Endothelial cell of umbilical vein (primary cell): ENCODE results near the gene SH3BP4. TPM values are rescaled to one million over a fixed set of nuclear protein-coding genes. Genes with fewer than 3 reads are reported as not detected.

ENCODE experiments used
- BruUV-seq: library from RNA; stranded (reverse); fragments of 400-500 nt; replicated peaks from 2 replicates; lab custom pipeline; 2021; lab: Mats Ljungman, UMichigan
- CTCF ChIA-PET: fragments of 300-600, 350-600 bp; sonication (Branson Sonifier 250); formaldehyde crosslinking; loops from one replicate; lab custom pipeline; 2021; ENCODE audit warnings: antibody characterized with exemption, inconsistent platforms; lab: Charles Lee
- POLR2A ChIA-PET: fragments of 300-600, 350-600 bp; sonication (Branson Sonifier 250); formaldehyde crosslinking; loops from one replicate; lab custom pipeline; 2021; ENCODE audit warnings: antibody characterized with exemption, inconsistent platforms; lab: Charles Lee
- DNase-seq: peaks from one replicate; pipeline ENCODE4 v3.0.0-alpha.2; 2011; ENCODE audit warnings: low read depth, low spot score
- FAIRE-seq: peaks from 2 replicates; lab custom pipeline; 2011; peaks lifted over from hg19 to GRCh38; lab: Jason Lieb, UNC
- H2AFZ ChIP-seq: 2 replicates; pipeline ENCODE4 v1.6.0; 2012; ENCODE audit warnings: low read depth, low read length, control low read depth, inconsistent platforms
- H3K27ac ChIP-seq: 2 replicates; pipeline ENCODE4 v1.5.1; 2011; ENCODE audit warnings: low read depth, mild to moderate bottlenecking, control low read depth, low read length, moderate library complexity; ENCODE audit not compliant: insufficient read depth
- H3K27me3 ChIP-seq, 2 experiments: 2 replicates each; pipeline versions ENCODE4 v1.6.0 to v1.6.1; 2011; ENCODE audit warnings: low read length in 2 of 2, mixed read lengths in 1 of 2; ENCODE audit not compliant: control insufficient read depth in 2 of 2, insufficient read depth in 2 of 2
- H3K36me3 ChIP-seq, 2 experiments: 2 replicates in 1 of 2; 3 replicates in 1 of 2; pipeline ENCODE4 v1.5.1; 2011; ENCODE audit warnings: low read length in 2 of 2, mild to moderate bottlenecking in 1 of 2, moderate library complexity in 1 of 2; ENCODE audit not compliant: control insufficient read depth in 2 of 2, insufficient read depth in 2 of 2; ENCODE audit errors: extremely low read depth in 1 of 2
- H3K4me1 ChIP-seq: 3 replicates; pipeline ENCODE4 v1.5.1; 2011; ENCODE audit warnings: mild to moderate bottlenecking, low read length; ENCODE audit not compliant: control insufficient read depth, insufficient read depth; ENCODE audit errors: extremely low read depth
- H3K4me2 ChIP-seq: 2 replicates; pipeline ENCODE4 v1.6.1; 2011; ENCODE audit warnings: low read length, control low read depth, mixed read lengths; ENCODE audit not compliant: insufficient read depth
- H3K4me3 ChIP-seq, 3 experiments: fragments of 200-600 bp in 1 of 3; sonication (generic), shearing (Covaris generic) in 1 of 3; replicated peaks in 1 of 3; 2 replicates each; pipeline ENCODE4 v1.5.1; 2011 to 2016; ENCODE audit warnings: control low read depth in 3 of 3, low read length in 3 of 3, mild to moderate bottlenecking in 2 of 3, inconsistent platforms in 1 of 3, low read depth in 1 of 3, moderate library complexity in 1 of 3; ENCODE audit not compliant: insufficient read depth in 1 of 3
- H3K79me2 ChIP-seq: 2 replicates; pipeline ENCODE4 v1.6.0; 2012; ENCODE audit warnings: low read length, inconsistent platforms; ENCODE audit not compliant: control insufficient read depth, insufficient read depth
- H3K9ac ChIP-seq: replicated peaks from 2 replicates; pipeline ENCODE3; 2011; ENCODE audit warnings: low read length, control low read depth; ENCODE audit not compliant: insufficient read depth; ENCODE audit errors: extremely low read depth
- H3K9me1 ChIP-seq: replicated peaks from 3 replicates; pipeline ENCODE4 v1.6.0; 2011; ENCODE audit warnings: mild to moderate bottlenecking, low read length; ENCODE audit not compliant: control insufficient read depth, insufficient read depth; ENCODE audit errors: extremely low read depth
- H3K9me3 ChIP-seq: replicated peaks from 2 replicates; pipeline ENCODE4 v1.5.1; 2012; ENCODE audit warnings: low read length, inconsistent platforms; ENCODE audit not compliant: control insufficient read depth, insufficient read depth
- H4K20me1 ChIP-seq: replicated peaks from 2 replicates; pipeline ENCODE3; 2011; ENCODE audit warnings: mild to moderate bottlenecking, low read length; ENCODE audit not compliant: control insufficient read depth, insufficient read depth; ENCODE audit errors: extremely low read depth
- CTCF ChIP-seq, 2 donors: IDR thresholded peaks; 1 replicate in 1 of 2; 2 replicates in 1 of 2; pipeline ENCODE4 v1.5.1; 2011; ENCODE audit warnings: low read length in 2 of 2, mild to moderate bottlenecking in 2 of 2, moderate library complexity in 2 of 2, control low read depth in 1 of 2, inconsistent platforms in 1 of 2, low read depth in 1 of 2; ENCODE audit not compliant: insufficient read depth in 1 of 2; ENCODE audit errors: extremely low read depth in 1 of 2
- EZH2 ChIP-seq: IDR thresholded peaks from 2 replicates; pipeline ENCODE4 v1.6.1; 2012; ENCODE audit warnings: borderline replicate concordance, low read depth, mild to moderate bottlenecking, moderate library complexity, low read length, inconsistent platforms; ENCODE audit not compliant: severe bottlenecking
- FOS ChIP-seq: IDR thresholded peaks from 2 replicates; pipeline ENCODE4 v1.6.1; 2011; ENCODE audit warnings: mild to moderate bottlenecking, low read length, moderate library complexity, borderline replicate concordance; ENCODE audit not compliant: insufficient read depth
- GATA2 ChIP-seq: IDR thresholded peaks from 2 replicates; pipeline ENCODE4 v1.7.0; 2011; ENCODE audit warnings: low read depth, mild to moderate bottlenecking, moderate library complexity, mixed read lengths, low read length; ENCODE audit not compliant: insufficient read length, insufficient read depth
- JUN ChIP-seq: IDR thresholded peaks from 2 replicates; pipeline ENCODE4 v1.6.1; 2011; ENCODE audit warnings: borderline replicate concordance, low read depth; ENCODE audit not compliant: insufficient read length, insufficient read depth
- MYC ChIP-seq: IDR thresholded peaks from one replicate; pipeline ENCODE4 v1.6.1; 2011; ENCODE audit warnings: mild to moderate bottlenecking, low read depth, low read length
- POLR2A ChIP-seq: IDR thresholded peaks from 2 replicates; pipeline ENCODE4 v1.6.1; 2012; ENCODE audit warnings: low read depth, mild to moderate bottlenecking, control low read depth, low read length
- POLR2AphosphoS5 ChIP-seq: IDR thresholded peaks from 2 replicates; pipeline ENCODE4 v1.6.1; 2012; ENCODE audit warnings: low read depth, mild to moderate bottlenecking, control low read depth, low read length, moderate library complexity; ENCODE audit not compliant: insufficient read depth
- dilution Hi-C: fragments of 300-500 bp; cut with MboI; formaldehyde crosslinking; loops from one replicate; pipeline ENCODE4 v1.15.0; 2019; ENCODE audit warnings: low sequenced_read_pairs; ENCODE audit not compliant: extremely low pct_ligation_motif_present
- intact Hi-C: fragments of 100-400 bp; cut with micrococcal nuclease; formaldehyde crosslinking; loops from one replicate; pipeline ENCODE4 v1.10.0; 2022
- polyA plus RNA-seq, 4 experiments: library from polyadenylated mRNA; depleted of rRNA in 3 of 4; stranded (reverse) in 3 of 4; unstranded in 1 of 4; fragments of >200 nt; gene quantifications; 2 replicates each; pipeline versions ENCODE4 v1.2.1 to v1.2.3, GENCODE V29; 2011 to 2012; ENCODE audit warnings: missing spikeins in 1 of 4
- total RNA-seq: library from RNA; stranded (reverse); gene quantifications from 2 replicates; pipeline ENCODE4 v1.2.3, GENCODE V29; 2021
- TF ChIP-seq, protein P1 (sequence below): IDR thresholded peaks from 2 replicates; pipeline ENCODE4 v1.6.1; 2011; ENCODE audit not compliant: insufficient read depth, insufficient read length

The SH3BP4 gene
- total and polyA plus RNA-seq, 2 donors (not counting 3 experiments of a cell fraction or from before 2014, with no cell fraction given), result 85.2 to 100.0 TPM

DNA sequence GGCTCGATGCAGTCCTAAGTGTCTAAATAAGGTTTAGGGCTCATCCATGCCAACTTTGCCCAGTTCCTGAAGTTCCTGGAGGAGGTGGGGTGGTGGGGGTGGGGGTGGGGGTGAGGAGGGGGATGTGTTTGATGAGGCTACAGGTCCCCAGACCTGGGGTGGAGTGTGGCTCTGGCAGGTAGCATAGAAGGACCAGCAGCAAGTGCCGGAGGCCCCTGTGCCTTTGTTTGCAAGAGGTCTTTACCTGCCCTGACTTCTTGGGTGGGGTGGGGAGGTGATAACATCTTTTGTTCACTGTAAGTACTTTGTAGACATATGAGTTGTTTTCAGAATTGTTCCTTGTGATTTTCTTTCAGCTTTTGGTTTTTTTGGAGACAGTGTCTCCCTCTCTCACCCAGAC is 10.0 kb downstream of the SH3BP4 start:
- no TSS peak for BruUV-seq
- no peak overlapping the region for H3K4me3 ChIP-seq
- no peak overlapping the region for H2AFZ ChIP-seq
- peaks cover 99% of the 10 kb centered on the region for H3K79me2 ChIP-seq
- peaks cover 17% of the 10 kb centered on the region for H3K4me1 ChIP-seq
- CTCF ChIA-PET, result interaction anchor here (1.0 to 1.4 kb wide), 2 partner anchors 19 kb away, joined by 4 to 8 read pairs; no protein-coding TSS in a partner anchor
- peaks cover 0 to 3% of the 10 kb centered on the region in 2 experiments for H3K36me3 ChIP-seq
- POLR2A ChIA-PET, result no interaction called here
- TF ChIP-seq, protein P1, sequence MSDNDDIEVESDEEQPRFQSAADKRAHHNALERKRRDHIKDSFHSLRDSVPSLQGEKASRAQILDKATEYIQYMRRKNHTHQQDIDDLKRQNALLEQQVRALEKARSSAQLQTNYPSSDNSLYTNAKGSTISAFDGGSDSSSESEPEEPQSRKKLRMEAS, result no peak
- TF ChIP-seq FOS (no peak), POLR2AphosphoS5 (no peak), GATA2 (no peak), POLR2A (no peak), EZH2 (no peak), CTCF (IDR thresholded peaks at IDR 0.05; ENCODE audit: extremely low read depth in 1 of 2, insufficient read depth in 1 of 2, low read depth in 1 of 2, low read length in 2 of 2) (no peak), MYC (no peak), JUN (no peak)
- H3K27ac ChIP-seq, result no peak overlapping the region
- H3K9me1 ChIP-seq, result no peaks in the 10 kb centered on the region
- dilution Hi-C loops, result no loop called here
- no peaks in the 10 kb centered on the region for H4K20me1 ChIP-seq
- intact Hi-C loops, result no loop called here
- H3K9ac ChIP-seq, result no peak overlapping the region
- DNase-seq (no peak), FAIRE-seq (no peak)
- no peak overlapping the region for H3K4me2 ChIP-seq
- H3K27me3 ChIP-seq, result no peaks in the 10 kb centered on the region
- no peaks in the 10 kb centered on the region for H3K9me3 ChIP-seq
